Skeletal muscle tissue (tissue), 4 donors: ENCODE results near the gene SIGLEC14. TPM values are rescaled to one million over a fixed set of nuclear protein-coding genes. Genes with fewer than 3 reads are reported as not detected.
"Not testable (repeated sequence)": the region's sequence is repeated elsewhere in the genome, so short reads cannot be mapped to it uniquely, and the experiment has no call there.

ENCODE experiments used
- H3K27ac ChIP-seq: one replicate; pipeline ENCODE4 v1.7.0; 2013; ENCODE audit warnings: mild to moderate bottlenecking, low read depth, low read length, inconsistent platforms
- H3K27me3 ChIP-seq, 3 donors: one replicate each; pipeline ENCODE4 v1.7.0; 2013; ENCODE audit warnings: low read length in 3 of 3; ENCODE audit not compliant: control insufficient read depth in 3 of 3, insufficient read depth in 3 of 3
- H3K36me3 ChIP-seq, 3 donors: one replicate each; pipeline ENCODE4 v1.7.0; 2013; ENCODE audit warnings: low read length in 3 of 3; ENCODE audit not compliant: control insufficient read depth in 3 of 3, insufficient read depth in 3 of 3
- H3K4me1 ChIP-seq, 3 donors: one replicate each; pipeline ENCODE4 v1.7.0; 2013; ENCODE audit warnings: low read length in 3 of 3, mild to moderate bottlenecking in 3 of 3; ENCODE audit not compliant: control insufficient read depth in 3 of 3, insufficient read depth in 3 of 3
- H3K4me3 ChIP-seq, 3 donors: one replicate each; pipeline ENCODE4 v1.7.0; 2013; ENCODE audit warnings: low read length in 3 of 3
- H3K9ac ChIP-seq, 3 donors: one replicate each; pipeline ENCODE4 v1.7.0; 2013; ENCODE audit warnings: low read length in 3 of 3, mild to moderate bottlenecking in 3 of 3, moderate library complexity in 2 of 3, low read depth in 1 of 3
- H3K9me3 ChIP-seq, 3 donors: one replicate each; pipeline ENCODE4 v1.7.0; 2013; ENCODE audit warnings: low read length in 3 of 3; ENCODE audit not compliant: control insufficient read depth in 3 of 3
- total RNA-seq: library from RNA; depleted of rRNA; stranded (reverse); fragments of >200 nt; gene quantifications from one replicate; pipeline ENCODE4 v1.2.3, GENCODE V29; 2014
- donor health status: Osteomylitis.

SIGLEC14 gene
- total RNA-seq, 1 donor from 2014 or later: not detected

DNA sequence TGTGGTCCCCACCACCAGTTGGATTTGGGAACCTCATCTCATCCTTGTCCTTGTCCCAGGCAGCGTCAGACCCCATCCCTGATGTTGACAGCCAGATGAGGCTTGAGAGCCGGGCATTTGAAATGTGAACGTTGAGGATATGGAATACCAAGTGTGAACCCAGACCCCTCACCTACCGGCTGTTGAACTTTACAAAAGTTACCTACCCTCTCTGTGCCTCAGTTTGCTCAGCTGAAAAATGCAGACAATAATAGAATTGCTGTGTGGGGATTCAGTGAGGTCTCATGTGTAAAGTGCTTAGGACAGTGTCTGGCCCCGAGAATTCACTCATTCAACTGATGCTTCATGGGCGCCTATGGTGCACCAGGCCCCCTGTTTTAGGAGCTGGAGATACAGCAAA is 693 bp upstream of the SIGLEC14 start:
- Histone ChIP-seq H3K36me3 (no peaks in the 10 kb centered on the region), H3K27ac (no peak overlapping the region), H3K27me3 (peaks cover 0 to 5% (median 4%) of the 10 kb centered on the region in 3 donors)

GRCh38 chr19:51644636-51645271 is 1.9 kb downstream of the SIGLEC14 start:
- H3K36me3 ChIP-seq: no peaks in the 10 kb centered on the region
- H3K4me1 ChIP-seq: no peaks in the 10 kb centered on the region
- H3K9ac ChIP-seq: no peak overlapping the region
- H3K9me3 ChIP-seq: no peaks in the 10 kb centered on the region
- no peak overlapping the region for H3K27ac ChIP-seq
- H3K27me3 ChIP-seq: peaks cover 0 to 4% (median 2%) of the 10 kb centered on the region in 3 donors
- no peak overlapping the region for H3K4me3 ChIP-seq

More for the DNA sequence above, 693 bp upstream of the SIGLEC14 start:
- H3K9ac ChIP-seq: no peak overlapping the region
- no peak overlapping the region for H3K4me3 ChIP-seq
- peaks cover 0 to 2% (median 0%) of the 10 kb centered on the region in 3 donors for H3K9me3 ChIP-seq
- no peaks in the 10 kb centered on the region for H3K4me1 ChIP-seq

GRCh38 chr19:51641648-51642047 is 5.0 kb downstream of the SIGLEC14 start:
- Histone ChIP-seq H3K27ac (no peak overlapping the region), H3K27me3 (peaks cover 0 to 2% (median 0%) of the 10 kb centered on the region in 3 donors), H3K9me3 (peaks cover 0 to 3% (median 2%) of the 10 kb centered on the region in 3 donors), H3K36me3 (no peaks in the 10 kb centered on the region), H3K4me1 (no peaks in the 10 kb centered on the region), H3K9ac (no peak overlapping the region), H3K4me3 (no peak overlapping the region)

GRCh38 chr19:51640386-51640785 is 6.2 kb downstream of the SIGLEC14 start:
- Histone ChIP-seq H3K9me3 (peaks cover 0 to 3% (median 2%) of the 10 kb centered on the region in 3 donors), H3K36me3 (no peaks in the 10 kb centered on the region), H3K27ac (no peak overlapping the region), H3K4me3 (no peak overlapping the region), H3K9ac (no peak overlapping the region), H3K4me1 (no peaks in the 10 kb centered on the region), H3K27me3 (peaks cover 0 to 2% (median 0%) of the 10 kb centered on the region in 3 donors)

GRCh38 chr19:51639916-51640315 is 6.7 kb downstream of the SIGLEC14 start:
- Histone ChIP-seq H3K27ac (no peak overlapping the region), H3K9ac (no peak overlapping the region), H3K4me3 (no peak overlapping the region), H3K36me3 (no peaks in the 10 kb centered on the region), H3K27me3 (peaks cover 0 to 2% (median 0%) of the 10 kb centered on the region in 3 donors), H3K4me1 (no peaks in the 10 kb centered on the region), H3K9me3 (peaks cover 0 to 3% (median 2%) of the 10 kb centered on the region in 3 donors)

DNA sequence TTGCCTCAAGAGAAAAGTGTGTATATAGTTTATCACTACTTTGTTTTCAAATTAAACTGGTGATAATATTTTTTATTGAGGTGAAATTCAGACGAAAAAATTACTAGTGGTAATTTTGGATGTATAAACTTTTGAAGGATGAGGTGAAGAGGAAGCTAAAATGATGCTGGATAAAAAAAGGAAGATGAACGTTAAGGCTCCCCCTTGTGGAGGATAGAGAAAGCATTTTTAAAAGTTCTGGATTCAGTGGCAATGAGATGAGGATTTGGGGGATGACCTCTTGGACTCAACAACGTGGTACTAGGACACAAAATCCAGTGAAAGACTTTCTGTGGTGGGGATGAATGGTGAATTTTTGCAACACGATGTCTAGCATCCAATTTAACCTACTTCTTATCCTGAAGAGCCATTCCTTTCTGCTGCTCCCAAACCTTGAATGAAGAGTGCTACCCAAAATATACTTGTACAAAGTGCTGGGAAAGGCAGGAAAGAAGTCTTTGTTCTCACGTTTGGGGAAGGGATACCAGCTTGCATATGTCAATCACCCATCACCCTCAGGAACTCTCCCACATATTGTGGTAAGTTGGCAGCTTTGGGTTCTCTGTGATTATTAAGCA is 9.2 kb downstream of the SIGLEC14 start:
- Histone ChIP-seq H3K27ac (no peak overlapping the region), H3K27me3 (no peaks in the 10 kb centered on the region), H3K4me1 (no peaks in the 10 kb centered on the region), H3K4me3 (no peak overlapping the region), H3K9me3 (peaks cover 0 to 3% (median 2%) of the 10 kb centered on the region in 3 donors), H3K9ac (no peak overlapping the region), H3K36me3 (no peaks in the 10 kb centered on the region)

GRCh38 chr19:51632126-51632525 is 14.5 kb downstream of the SIGLEC14 start:
- H3K27me3 ChIP-seq: peaks cover 6 to 9% (median 7%) of the 10 kb centered on the region in 3 donors
- no peaks in the 10 kb centered on the region for H3K4me1 ChIP-seq
- H3K27ac ChIP-seq: no peak overlapping the region
- no peaks in the 10 kb centered on the region for H3K36me3 ChIP-seq
- no peak overlapping the region for H3K9ac ChIP-seq
- H3K9me3 ChIP-seq: peaks cover 0 to 4% (median 3%) of the 10 kb centered on the region in 3 donors
- H3K4me3 ChIP-seq: no peak overlapping the region

GRCh38 chr19:51630315-51630714 is 16.3 kb downstream of the SIGLEC14 start, which contains the start of gene SIGLEC5:
Gene SIGLEC5, minus strand, starts transcription at chr19:51630401. Its CDS starts 66 bp downstream, at chr19:51630335.
- H3K9ac ChIP-seq, H3K27me3 ChIP-seq, H3K27ac ChIP-seq, H3K36me3 ChIP-seq, H3K9me3 ChIP-seq, H3K4me1 ChIP-seq, H3K4me3 ChIP-seq: not testable (repeated sequence)

DNA sequence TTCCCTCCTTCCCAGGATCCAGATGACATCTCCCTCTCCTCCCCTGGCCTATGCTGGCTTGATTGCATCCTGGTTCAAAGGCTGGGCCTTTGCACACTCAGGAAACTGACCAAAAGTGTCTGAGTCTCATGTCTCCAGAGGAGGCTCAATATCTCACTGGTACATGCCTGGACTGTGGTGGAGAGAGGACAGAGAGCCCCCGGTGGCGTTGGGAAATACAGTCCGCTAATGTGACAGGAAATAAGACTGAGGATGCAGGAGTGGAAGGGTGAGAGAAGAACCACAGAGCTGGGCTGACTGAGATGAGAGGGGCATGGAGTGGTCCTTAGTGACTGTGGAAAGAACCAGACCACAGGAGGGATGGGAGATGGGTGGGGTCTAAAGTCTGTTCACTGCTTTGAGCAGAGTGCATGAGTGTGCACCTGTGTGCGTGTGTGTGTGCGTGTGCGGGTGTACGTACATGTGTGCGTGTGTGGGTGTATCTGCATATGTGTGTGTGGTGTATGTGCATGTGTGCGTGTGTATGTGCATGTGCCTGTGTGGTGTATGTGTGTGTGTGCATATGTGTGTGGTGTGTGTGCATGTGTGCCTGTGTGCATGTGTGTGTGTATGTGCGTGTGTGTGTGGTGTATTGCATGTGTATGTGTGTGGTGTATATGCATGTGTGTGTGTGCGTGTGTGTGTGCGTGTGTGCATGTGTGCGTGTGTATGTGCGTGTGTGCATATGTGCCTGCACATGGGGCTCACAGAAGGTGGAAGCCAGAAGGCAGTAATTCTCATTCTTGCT is 18.3 kb downstream of the SIGLEC14 start:
- Histone ChIP-seq H3K36me3 (no peaks in the 10 kb centered on the region), H3K4me3 (no peak overlapping the region), H3K9me3 (peaks cover 0 to 4% (median 0%) of the 10 kb centered on the region in 3 donors), H3K27me3 (peaks cover 6 to 10% (median 9%) of the 10 kb centered on the region in 3 donors), H3K4me1 (no peaks in the 10 kb centered on the region), H3K27ac (no peak overlapping the region), H3K9ac (no peak overlapping the region)
